HUES6 (cell line): ENCODE data around the gene BTRC.
"Not testable (repeated sequence)": the region's sequence is repeated elsewhere in the genome, so short reads cannot be mapped to it uniquely, and the experiment has no call there.

Source experiments
- H3K27ac ChIP-seq: 2 replicates; pipeline ENCODE4 v1.7.0; 2013; ENCODE audit warnings: low read depth, mild to moderate bottlenecking, low read length, inconsistent platforms
- H3K27me3 ChIP-seq: 2 replicates; pipeline ENCODE4 v1.6.1; 2013; ENCODE audit warnings: low read length; ENCODE audit not compliant: control insufficient read depth, insufficient read depth
- H3K36me3 ChIP-seq: 2 replicates; pipeline ENCODE4 v1.6.1; 2013; ENCODE audit warnings: low read length; ENCODE audit not compliant: control insufficient read depth, insufficient read depth
- H3K4me1 ChIP-seq: 2 replicates; pipeline ENCODE4 v1.6.1; 2013; ENCODE audit warnings: low read length; ENCODE audit not compliant: control insufficient read depth, insufficient read depth
- H3K4me3 ChIP-seq: 2 replicates; pipeline ENCODE4 v1.5.1; 2013; ENCODE audit warnings: low read depth, low read length
- H3K9ac ChIP-seq: one replicate; pipeline ENCODE4 v1.6.1; 2013; ENCODE audit warnings: mild to moderate bottlenecking, low read length
- H3K9me3 ChIP-seq: 2 replicates; pipeline ENCODE4 v1.6.1; 2013; ENCODE audit warnings: low read depth, low read length; ENCODE audit not compliant: control insufficient read depth, insufficient read depth

The BTRC gene

GRCh38 chr10:101414034-101414433, 60.1 kb downstream of the BTRC start:
- Histone ChIP-seq H3K4me3 (no peak overlapping the region), H3K9ac (no peak overlapping the region), H3K27me3 (no peaks in the 10 kb centered on the region), H3K36me3 (no peaks in the 10 kb centered on the region), H3K9me3 (peaks cover 3% of the 10 kb centered on the region; the same call in 1 of the 2 replicates), H3K4me1 (no peaks in the 10 kb centered on the region), H3K27ac (no peak overlapping the region)

GRCh38 chr10:101415884-101416283, 61.9 kb downstream of the BTRC start:
- Histone ChIP-seq H3K4me1 (no peaks in the 10 kb centered on the region), H3K4me3 (no peak overlapping the region), H3K9me3 (peaks cover 3% of the 10 kb centered on the region; the same call in 1 of the 2 replicates), H3K27me3 (no peaks in the 10 kb centered on the region), H3K9ac (no peak overlapping the region), H3K27ac (no peak overlapping the region), H3K36me3 (no peaks in the 10 kb centered on the region)

- H3K9me3 ChIP-seq, H3K36me3 ChIP-seq, H3K4me3 ChIP-seq, H3K27me3 ChIP-seq, H3K4me1 ChIP-seq, H3K9ac ChIP-seq, H3K27ac ChIP-seq: not testable (repeated sequence)
These were observed 68.0 kb downstream of the BTRC start for GRCh38 chr10:101421967-101422366.

- Histone ChIP-seq H3K9ac (no peak overlapping the region), H3K27me3 (no peaks in the 10 kb centered on the region), H3K27ac (no peak overlapping the region), H3K9me3 (no peaks in the 10 kb centered on the region), H3K4me3 (no peak overlapping the region), H3K4me1 (no peaks in the 10 kb centered on the region), H3K36me3 (no peaks in the 10 kb centered on the region)
These were observed 71.6 kb downstream of the BTRC start for GRCh38 chr10:101425535-101425934.

GRCh38 chr10:101428036-101428435, 74.1 kb downstream of the BTRC start:
- no peaks in the 10 kb centered on the region for H3K36me3 ChIP-seq
- no peak overlapping the region for H3K27ac ChIP-seq
- H3K9ac ChIP-seq = no peak overlapping the region
- no peaks in the 10 kb centered on the region for H3K9me3 ChIP-seq
- no peak overlapping the region for H3K4me3 ChIP-seq
- no peaks in the 10 kb centered on the region for H3K27me3 ChIP-seq
- no peaks in the 10 kb centered on the region for H3K4me1 ChIP-seq

- no peaks in the 10 kb centered on the region for H3K9me3 ChIP-seq
- no peaks in the 10 kb centered on the region for H3K27me3 ChIP-seq
- H3K4me1 ChIP-seq = no peaks in the 10 kb centered on the region
- H3K36me3 ChIP-seq = no peaks in the 10 kb centered on the region
- no peak overlapping the region for H3K9ac ChIP-seq
- no peak overlapping the region for H3K4me3 ChIP-seq
- no peak overlapping the region for H3K27ac ChIP-seq
These were observed 75.5 kb downstream of the BTRC start for GRCh38 chr10:101429423-101429822.

GRCh38 chr10:101436302-101436701, 82.3 kb downstream of the BTRC start:
- no peak overlapping the region for H3K27ac ChIP-seq
- H3K9ac ChIP-seq = no peak overlapping the region
- no peak overlapping the region for H3K4me3 ChIP-seq
- no peaks in the 10 kb centered on the region for H3K27me3 ChIP-seq
- no peaks in the 10 kb centered on the region for H3K9me3 ChIP-seq
- H3K36me3 ChIP-seq = no peaks in the 10 kb centered on the region
- no peaks in the 10 kb centered on the region for H3K4me1 ChIP-seq

- Histone ChIP-seq H3K27ac (no peak overlapping the region), H3K4me1 (peaks cover 3% of the 10 kb centered on the region; the same call in 1 of the 2 replicates), H3K9me3 (no peaks in the 10 kb centered on the region), H3K9ac (no peak overlapping the region), H3K36me3 (no peaks in the 10 kb centered on the region), H3K27me3 (no peaks in the 10 kb centered on the region), H3K4me3 (no peak overlapping the region)
These were observed 85.0 kb downstream of the BTRC start for GRCh38 chr10:101438881-101439391.

- Histone ChIP-seq H3K27me3 (no peaks in the 10 kb centered on the region), H3K9ac (no peak overlapping the region), H3K9me3 (no peaks in the 10 kb centered on the region), H3K27ac (no peak overlapping the region), H3K4me3 (no peak overlapping the region), H3K36me3 (no peaks in the 10 kb centered on the region), H3K4me1 (peaks cover 5% of the 10 kb centered on the region; the same call in 1 of the 2 replicates)
These were observed 87.8 kb downstream of the BTRC start for GRCh38 chr10:101441541-101442455.

- H3K4me1 ChIP-seq = peaks cover 5% of the 10 kb centered on the region; the same call in 1 of the 2 replicates
- no peak overlapping the region for H3K27ac ChIP-seq
- H3K9ac ChIP-seq = no peak overlapping the region
- no peak overlapping the region for H3K4me3 ChIP-seq
- no peaks in the 10 kb centered on the region for H3K27me3 ChIP-seq
- no peaks in the 10 kb centered on the region for H3K36me3 ChIP-seq
- H3K9me3 ChIP-seq = no peaks in the 10 kb centered on the region
These were observed 88.5 kb downstream of the BTRC start for GRCh38 chr10:101442456-101442800.

- Histone ChIP-seq H3K4me3 (no peak overlapping the region), H3K36me3 (no peaks in the 10 kb centered on the region), H3K27ac (no peak overlapping the region), H3K4me1 (peaks cover 5% of the 10 kb centered on the region; the same call in 1 of the 2 replicates), H3K9ac (no peak overlapping the region), H3K9me3 (no peaks in the 10 kb centered on the region), H3K27me3 (no peaks in the 10 kb centered on the region)
These were observed 90.3 kb downstream of the BTRC start for GRCh38 chr10:101444058-101444898.
